ENCODE results near the gene ATP5F1E. TPM values are rescaled to one million over a fixed set of nuclear protein-coding genes. Genes with fewer than 3 reads are reported as not detected.

Gene ATP5F1E
- total RNA-seq, 1 experiment from 2014 or later: 52.7 TPM

DNA sequence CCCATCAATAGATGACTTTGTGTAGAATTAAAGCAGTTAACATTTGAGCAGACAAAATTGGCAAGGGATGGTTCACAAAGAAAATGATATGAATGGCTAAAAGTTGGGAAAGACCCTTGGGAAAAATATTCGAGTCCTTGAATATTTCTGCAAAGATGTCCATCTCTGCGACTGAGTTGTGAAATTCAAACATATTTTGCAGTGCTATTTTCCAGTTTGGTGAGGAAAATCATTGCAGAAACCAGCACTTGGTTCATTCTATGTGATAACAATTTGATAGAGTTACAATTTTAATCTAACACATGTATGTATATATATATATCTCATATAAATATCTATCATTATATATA is 16.5 kb upstream of the ATP5F1E start:
- Histone ChIP-seq H3K79me1 (ENCODE audit: insufficient read depth, low read depth, low read length, poor library complexity, severe bottlenecking) (no peaks in the 10 kb centered on the region), H2AFZ (ENCODE audit: low read length) (no peak overlapping the region), H3K4ac (ENCODE audit: low read depth, low read length) (no peak overlapping the region), H2BK15ac (ENCODE audit: low read depth, low read length) (no peak overlapping the region), H2BK5ac (ENCODE audit: insufficient read length, low read length) (no peak overlapping the region), H2BK20ac (ENCODE audit: low read depth, low read length, poor library complexity, severe bottlenecking) (no peak overlapping the region), H3K9ac (ENCODE audit: extremely low read depth, insufficient read length, low read length) (no peak overlapping the region), H3K9me3 (ENCODE audit: control insufficient read depth, low read depth, low read length) (no peaks in the 10 kb centered on the region), H4K20me1 (ENCODE audit: control insufficient read depth, insufficient read depth, insufficient read length) (no peaks in the 10 kb centered on the region), H2BK120ac (ENCODE audit: low read depth, low read length, poor library complexity, severe bottlenecking) (no peak overlapping the region), H3K23ac (ENCODE audit: insufficient read length, low read depth, low read length) (no peak overlapping the region), H3T11ph (ENCODE audit: low read length) (no peak overlapping the region), H4K8ac (replicated peaks; ENCODE audit: insufficient read length, low read depth, low read length) (no peak overlapping the region), H4K91ac (ENCODE audit: insufficient read length, low read depth, low read length) (no peak overlapping the region), H2BK12ac (ENCODE audit: insufficient read length, low read depth, low read length) (no peak overlapping the region), H3K4me2 (ENCODE audit: insufficient read depth, insufficient read length, low read length) (no peak overlapping the region), H3K18ac (ENCODE audit: insufficient read length, low read depth, low read length) (no peak overlapping the region), H3K27ac (ENCODE audit: insufficient read length, low read depth, low read length) (no peak overlapping the region), H2AK5ac (ENCODE audit: insufficient read length, low read length) (no peak overlapping the region), H3K79me2 (ENCODE audit: insufficient read depth, low read length) (no peaks in the 10 kb centered on the region), H3K27me3 (ENCODE audit: insufficient read depth, low read length) (no peaks in the 10 kb centered on the region), H4K5ac (ENCODE audit: insufficient read length, low read depth, low read length) (no peak overlapping the region), H3K56ac (ENCODE audit: insufficient read length, low read depth, low read length) (no peak overlapping the region), H3K4me1 (ENCODE audit: insufficient read depth, low read length) (0 out of 2 replicates have a peak, but pooled peaks cover 2% of the 10 kb centered on the region), H3K14ac (ENCODE audit: insufficient read depth, low read length) (no peak overlapping the region), H3K23me2 (ENCODE audit: insufficient read length, low read depth, low read length, poor library complexity, severe bottlenecking) (no peaks in the 10 kb centered on the region)
- Mint-ChIP-seq H3K4me3 (no peak overlapping the region), H3K36me3 (ENCODE audit: insufficient read depth in 1 of 3, low read depth in 3 of 3) (no peaks in the 10 kb centered on the region), H3K27ac (no peak overlapping the region), H3K27me3 (ENCODE audit: low read depth) (peaks cover 33% of the 10 kb centered on the region), H3K9me3 (no peaks in the 10 kb centered on the region), H3K4me1 (no peaks in the 10 kb centered on the region)
- whole genome bisulfite sequencing (ENCODE audit: extremely low coverage, insufficient read length, low lambda C conversion rate): no CpG with 5 or more reads among the region's 2 CpGs
- DNase-seq: no peak
- TF ChIP-seq, protein P1, sequence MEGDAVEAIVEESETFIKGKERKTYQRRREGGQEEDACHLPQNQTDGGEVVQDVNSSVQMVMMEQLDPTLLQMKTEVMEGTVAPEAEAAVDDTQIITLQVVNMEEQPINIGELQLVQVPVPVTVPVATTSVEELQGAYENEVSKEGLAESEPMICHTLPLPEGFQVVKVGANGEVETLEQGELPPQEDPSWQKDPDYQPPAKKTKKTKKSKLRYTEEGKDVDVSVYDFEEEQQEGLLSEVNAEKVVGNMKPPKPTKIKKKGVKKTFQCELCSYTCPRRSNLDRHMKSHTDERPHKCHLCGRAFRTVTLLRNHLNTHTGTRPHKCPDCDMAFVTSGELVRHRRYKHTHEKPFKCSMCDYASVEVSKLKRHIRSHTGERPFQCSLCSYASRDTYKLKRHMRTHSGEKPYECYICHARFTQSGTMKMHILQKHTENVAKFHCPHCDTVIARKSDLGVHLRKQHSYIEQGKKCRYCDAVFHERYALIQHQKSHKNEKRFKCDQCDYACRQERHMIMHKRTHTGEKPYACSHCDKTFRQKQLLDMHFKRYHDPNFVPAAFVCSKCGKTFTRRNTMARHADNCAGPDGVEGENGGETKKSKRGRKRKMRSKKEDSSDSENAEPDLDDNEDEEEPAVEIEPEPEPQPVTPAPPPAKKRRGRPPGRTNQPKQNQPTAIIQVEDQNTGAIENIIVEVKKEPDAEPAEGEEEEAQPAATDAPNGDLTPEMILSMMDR (conservative IDR thresholded peaks at IDR 0.05): no peak
